Heart left ventricle (tissue), 13 donors: ENCODE measurements around the gene RAX2.

Source experiments
- POLR2A ChIP-seq, 2 donors: fragments of 450-650 bp; IDR thresholded peaks; one replicate each; pipeline ENCODE4 v1.6.1; 2017; ENCODE audit warnings: antibody characterized with exemption in 2 of 2, mild to moderate bottlenecking in 2 of 2, moderate library complexity in 2 of 2
- TF ChIP-seq, protein P1 (sequence below), 12 donors: fragments of 200-600 bp; sonication (generic) in 4 of 12; IDR thresholded peaks; one replicate each; pipeline versions ENCODE4 v1.5.0 to v1.8.0; 2018 to 2022; ENCODE audit warnings: antibody characterized with exemption in 12 of 12, mild to moderate bottlenecking in 5 of 12
- donor health status: ischemic (EF 13 %, LVEDD 7.1; RV severe dilation, severe dysfunction).
- donor health status: DM: no; HTN: yes; CAD: no.
- donor health status: DM: no; HTN: no; CAD: no.
- donor health status: ischemic (EF 25% LVEDD 6.9; RV normal size, moderate dysfunction).
- donor health status: ischemic (EF 25% LVEDD 5.7; RV mildly dilated, moderate dysfunction).
- donor health status: ischemic (EF 35%, LVEDD 5.7; RV mildly dilated, moderate dysfunction).
- donor health status: nonischemic (EF 11% LVEDD 7.7; RV severe dilation, severe dysfunction).
- donor health status: DM: yes; HTN: yes; CAD: no.
- donor health status: PGD.
- donor health status: ischemic (EF 29% LVEDD 5.4; RV normal size, mild dysfunction).
- donor health status: nonischemic (EF 23%, LVEDD 6.1; RV moderate dilation, normal function).

- TF ChIP-seq, protein P1, sequence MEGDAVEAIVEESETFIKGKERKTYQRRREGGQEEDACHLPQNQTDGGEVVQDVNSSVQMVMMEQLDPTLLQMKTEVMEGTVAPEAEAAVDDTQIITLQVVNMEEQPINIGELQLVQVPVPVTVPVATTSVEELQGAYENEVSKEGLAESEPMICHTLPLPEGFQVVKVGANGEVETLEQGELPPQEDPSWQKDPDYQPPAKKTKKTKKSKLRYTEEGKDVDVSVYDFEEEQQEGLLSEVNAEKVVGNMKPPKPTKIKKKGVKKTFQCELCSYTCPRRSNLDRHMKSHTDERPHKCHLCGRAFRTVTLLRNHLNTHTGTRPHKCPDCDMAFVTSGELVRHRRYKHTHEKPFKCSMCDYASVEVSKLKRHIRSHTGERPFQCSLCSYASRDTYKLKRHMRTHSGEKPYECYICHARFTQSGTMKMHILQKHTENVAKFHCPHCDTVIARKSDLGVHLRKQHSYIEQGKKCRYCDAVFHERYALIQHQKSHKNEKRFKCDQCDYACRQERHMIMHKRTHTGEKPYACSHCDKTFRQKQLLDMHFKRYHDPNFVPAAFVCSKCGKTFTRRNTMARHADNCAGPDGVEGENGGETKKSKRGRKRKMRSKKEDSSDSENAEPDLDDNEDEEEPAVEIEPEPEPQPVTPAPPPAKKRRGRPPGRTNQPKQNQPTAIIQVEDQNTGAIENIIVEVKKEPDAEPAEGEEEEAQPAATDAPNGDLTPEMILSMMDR (IDR thresholded peaks at IDR 0.05), result no peak
- no peak for TF ChIP-seq POLR2A (IDR thresholded peaks at IDR 0.05)
These were observed 5.0 kb downstream of the RAX2 start for GRCh38 chr19:3767050-3767449.
